GM20000 (cell line): ENCODE results near the gene OR51V1.
A peak's percentile ranks its signal among the peaks of the same experiment; 100 is the strongest.

Source experiments
- DNase-seq: peaks from one replicate; pipeline ENCODE4 v3.0.0; 2012; ENCODE audit warnings: low spot score
- TF ChIP-seq, protein P1 (sequence below): IDR thresholded peaks from 2 replicates; pipeline ENCODE4 v1.5.1; 2012; ENCODE audit warnings: mild to moderate bottlenecking, control low read depth; ENCODE audit errors: extremely low read depth, missing control alignments

OR51V1 gene

GRCh38 chr11:5224538-5225479 lies 24.3 kb upstream of the OR51V1 start:
- TF ChIP-seq, protein P1, sequence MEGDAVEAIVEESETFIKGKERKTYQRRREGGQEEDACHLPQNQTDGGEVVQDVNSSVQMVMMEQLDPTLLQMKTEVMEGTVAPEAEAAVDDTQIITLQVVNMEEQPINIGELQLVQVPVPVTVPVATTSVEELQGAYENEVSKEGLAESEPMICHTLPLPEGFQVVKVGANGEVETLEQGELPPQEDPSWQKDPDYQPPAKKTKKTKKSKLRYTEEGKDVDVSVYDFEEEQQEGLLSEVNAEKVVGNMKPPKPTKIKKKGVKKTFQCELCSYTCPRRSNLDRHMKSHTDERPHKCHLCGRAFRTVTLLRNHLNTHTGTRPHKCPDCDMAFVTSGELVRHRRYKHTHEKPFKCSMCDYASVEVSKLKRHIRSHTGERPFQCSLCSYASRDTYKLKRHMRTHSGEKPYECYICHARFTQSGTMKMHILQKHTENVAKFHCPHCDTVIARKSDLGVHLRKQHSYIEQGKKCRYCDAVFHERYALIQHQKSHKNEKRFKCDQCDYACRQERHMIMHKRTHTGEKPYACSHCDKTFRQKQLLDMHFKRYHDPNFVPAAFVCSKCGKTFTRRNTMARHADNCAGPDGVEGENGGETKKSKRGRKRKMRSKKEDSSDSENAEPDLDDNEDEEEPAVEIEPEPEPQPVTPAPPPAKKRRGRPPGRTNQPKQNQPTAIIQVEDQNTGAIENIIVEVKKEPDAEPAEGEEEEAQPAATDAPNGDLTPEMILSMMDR, result no peak
- no peak for DNase-seq

DNA sequence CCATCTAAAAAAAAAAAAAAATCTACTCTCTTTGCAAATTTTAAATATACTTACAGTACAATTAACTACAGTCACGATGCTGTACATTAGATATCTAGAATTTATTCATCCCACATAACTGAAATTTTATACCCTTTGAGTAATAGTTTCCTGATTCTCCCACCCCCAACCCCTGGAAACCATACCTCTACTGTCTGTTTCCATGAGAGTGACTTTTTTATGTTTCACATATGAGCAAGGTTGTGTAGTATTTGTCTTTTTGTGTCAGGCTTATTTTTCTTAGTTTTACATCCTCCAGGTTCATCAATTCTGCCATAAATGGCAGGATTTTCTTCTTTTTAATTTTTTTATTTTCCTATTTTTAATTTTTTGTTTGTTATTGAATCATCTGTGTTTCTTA lies 23.2 kb upstream of the OR51V1 start:
- TF ChIP-seq, protein P1, result no peak
- DNase-seq, result no peak

DNA sequence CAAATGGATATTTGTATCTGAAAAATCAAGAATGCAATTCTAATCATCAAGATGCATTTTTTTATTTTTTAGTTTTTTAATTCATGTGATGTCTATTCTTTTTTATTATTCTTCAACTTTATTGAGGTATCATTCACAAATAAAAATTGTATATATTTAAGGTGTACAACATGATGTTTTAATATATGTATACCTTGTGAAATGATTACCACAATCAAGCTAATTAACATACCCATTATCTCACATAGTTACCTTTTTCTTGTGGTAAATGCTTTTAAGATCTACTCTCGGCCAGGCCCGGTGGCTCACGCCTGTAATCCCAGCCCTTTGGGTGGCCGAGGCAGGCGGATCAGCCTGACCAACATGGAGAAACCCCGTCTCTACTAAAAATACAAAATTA lies 22.7 kb upstream of the OR51V1 start:
- TF ChIP-seq, protein P1, result no peak
- DNase-seq, result no peak

DNA sequence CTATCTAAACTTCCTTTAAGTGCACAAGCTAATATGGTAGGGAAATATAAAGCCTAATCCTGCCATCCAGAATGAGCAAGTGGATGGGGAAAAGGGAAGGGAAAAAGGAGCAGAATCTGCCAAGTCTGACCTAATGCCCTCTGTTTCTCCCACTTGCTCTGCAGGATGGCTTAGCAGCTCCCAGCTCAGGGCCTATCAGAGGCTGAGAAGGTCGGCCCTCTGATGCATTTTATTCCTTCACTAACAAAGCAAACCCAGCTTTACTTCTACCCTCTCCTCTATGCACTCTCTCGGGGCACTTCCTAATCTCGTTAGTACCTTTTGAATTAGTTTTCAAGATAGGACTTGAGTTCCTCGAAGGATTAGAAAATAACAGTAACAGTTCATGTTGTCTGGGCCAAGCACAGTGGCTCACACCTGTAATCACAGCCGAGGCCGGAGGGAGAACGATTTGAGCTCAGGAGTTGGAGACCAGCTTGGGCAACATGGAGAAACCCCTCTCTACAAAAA lies 9.9 kb upstream of the OR51V1 start:
- DNase-seq, result no peak
- TF ChIP-seq, protein P1, result no peak

GRCh38 chr11:5204787-5205186 lies 4.3 kb upstream of the OR51V1 start:
- DNase-seq, result peak; percentile 47

GRCh38 chr11:5203366-5203765 lies 2.9 kb upstream of the OR51V1 start:
- TF ChIP-seq, protein P1, result no peak
- DNase-seq, result no peak

More at GRCh38 chr11:5204787-5205186, 4.3 kb upstream of the OR51V1 start:
- TF ChIP-seq, protein P1, result peak; percentile 23

DNA sequence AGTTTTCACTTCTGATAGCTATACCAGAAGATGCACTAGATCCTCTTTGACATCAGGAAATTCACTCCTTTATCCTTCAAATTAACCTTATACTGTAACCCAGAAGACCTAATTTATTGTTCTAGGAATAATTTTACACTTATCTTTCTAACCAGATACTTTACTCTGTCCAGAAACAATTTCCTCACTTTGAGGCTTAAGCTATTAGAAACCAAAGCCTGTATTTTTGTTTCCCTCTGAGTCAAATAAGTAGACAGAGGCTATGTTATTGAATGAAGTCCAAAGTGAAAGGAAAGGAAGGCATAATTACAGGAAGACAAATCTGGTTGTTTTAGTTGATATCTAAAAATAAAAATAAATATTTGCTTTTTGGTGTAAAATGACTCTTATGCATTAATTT lies 2.2 kb downstream of the OR51V1 start:
- DNase-seq, result no peak
- TF ChIP-seq, protein P1, result no peak
